SK-N-SH (cell line): ENCODE measurements around the gene PUSL1.

Source experiments
- CTCF ChIP-seq: fragments of 200-600 bp; sonication (generic); IDR thresholded peaks from 2 replicates; pipeline ENCODE4 v1.6.1; 2017; ENCODE audit warnings: antibody characterized with exemption, mild to moderate bottlenecking, moderate library complexity
- RXRA ChIP-seq: IDR thresholded peaks from 2 replicates; pipeline ENCODE4 v1.4.0; 2012; ENCODE audit warnings: low read depth, mild to moderate bottlenecking, borderline replicate concordance

- TF ChIP-seq CTCF (no peak), RXRA (no peak)
Measured at GRCh38 chr1:1273512-1274298, 34.7 kb upstream of the PUSL1 start, which contains the start of gene UBE2J2.
